Activated T-cell treated with anti-CD3 and anti-CD28 coated beads for 24 hours (primary cell): ENCODE results near the gene CBFA2T3.

ENCODE experiments used
- DNase-seq: peaks from one replicate; pipeline ENCODE4 v3.0.0-alpha.2; 2020; ENCODE audit warnings: low read depth

The CBFA2T3 gene

DNA sequence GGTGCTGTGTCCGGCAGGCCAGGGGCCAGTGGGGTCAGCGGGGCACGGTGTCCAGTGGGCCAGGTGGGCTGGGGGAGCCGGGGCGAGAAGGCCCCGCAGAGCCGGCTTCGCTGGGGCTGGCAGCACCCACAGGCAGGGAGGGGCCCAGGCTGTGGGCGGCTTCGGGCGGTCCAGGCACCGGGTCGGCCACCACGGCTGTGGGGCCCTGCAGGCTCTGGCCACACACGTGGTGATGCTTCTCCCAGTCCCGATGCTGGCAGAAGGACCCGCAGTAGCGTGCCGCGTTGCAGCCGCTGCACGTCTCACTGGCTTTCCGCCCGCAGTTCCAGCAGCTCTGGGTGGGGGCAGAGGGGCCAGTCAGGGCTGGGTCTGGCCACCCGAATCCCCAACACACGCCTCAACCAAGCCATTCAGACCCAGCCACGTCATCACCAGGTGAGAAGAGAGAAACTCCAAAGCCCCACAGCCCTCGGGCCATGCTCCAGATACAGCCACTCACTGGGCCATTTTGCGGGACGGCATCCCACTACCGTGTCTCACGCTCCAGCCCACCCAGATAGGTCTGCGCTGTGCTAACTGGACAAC, 100.0 kb downstream of the CBFA2T3 start:
- no peak for DNase-seq

DNA sequence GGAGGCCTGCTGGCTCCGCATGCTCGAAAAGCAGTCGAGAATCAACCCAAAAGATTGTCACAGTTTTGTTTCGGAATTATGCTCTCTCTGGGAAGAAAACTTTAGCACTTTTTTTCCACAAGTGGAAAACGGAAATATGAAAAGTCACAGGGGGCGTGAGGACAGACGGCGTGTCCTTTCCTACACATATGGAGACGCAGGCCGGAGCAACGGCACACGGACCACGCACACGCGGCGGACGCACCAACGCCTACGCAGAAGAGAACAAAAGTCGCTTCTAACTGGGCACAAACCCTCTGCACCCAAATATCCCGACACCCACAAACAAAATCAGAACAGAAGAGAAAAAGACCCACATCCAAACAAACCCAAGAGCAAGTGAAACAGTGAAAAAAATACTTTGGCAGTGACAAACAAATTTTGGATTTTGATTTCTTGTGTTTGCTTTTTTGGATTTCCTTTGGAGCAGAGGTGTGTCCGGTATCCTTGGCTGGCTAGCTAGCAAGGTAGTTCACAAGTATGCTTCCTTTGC, 101.2 kb downstream of the CBFA2T3 start:
- no peak for DNase-seq

- no peak for DNase-seq
Observed at GRCh38 chr16:88874938-88875599, 101.9 kb downstream of the CBFA2T3 start.

DNA sequence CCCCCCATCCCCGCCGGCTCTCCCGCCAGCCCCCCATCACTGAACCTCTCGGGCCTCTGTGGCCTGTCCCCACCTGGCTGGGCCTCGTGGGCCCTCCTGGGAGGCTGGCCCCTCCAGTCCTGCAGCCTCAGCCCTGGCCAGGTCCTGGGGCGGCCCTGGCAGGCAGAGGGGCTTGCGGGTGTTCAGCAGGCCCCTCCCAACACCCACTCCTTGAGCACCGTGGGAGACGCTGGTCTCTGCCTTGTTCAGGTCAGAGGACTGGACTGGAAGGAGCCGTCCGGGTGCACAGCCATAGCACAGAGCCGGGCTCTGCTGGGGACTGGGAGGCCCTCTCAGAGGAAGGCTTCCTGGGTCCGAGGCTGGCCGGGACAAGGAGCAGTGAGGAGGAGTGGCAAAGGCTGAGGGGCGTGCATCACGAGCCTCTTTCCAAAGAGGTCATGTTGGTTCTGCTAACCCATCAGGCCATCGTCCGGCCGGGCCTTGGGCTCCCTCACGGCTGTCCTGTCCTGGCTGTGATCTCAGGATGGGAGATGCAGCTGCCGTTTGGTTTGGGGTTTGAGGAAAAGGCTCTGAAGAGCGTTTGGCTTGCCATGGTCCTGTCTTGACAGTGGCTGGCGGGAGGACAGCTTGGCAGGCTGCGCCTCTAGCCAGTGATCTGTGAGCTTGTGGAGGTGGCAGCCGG, 104.2 kb downstream of the CBFA2T3 start:
- DNase-seq: no peak

DNA sequence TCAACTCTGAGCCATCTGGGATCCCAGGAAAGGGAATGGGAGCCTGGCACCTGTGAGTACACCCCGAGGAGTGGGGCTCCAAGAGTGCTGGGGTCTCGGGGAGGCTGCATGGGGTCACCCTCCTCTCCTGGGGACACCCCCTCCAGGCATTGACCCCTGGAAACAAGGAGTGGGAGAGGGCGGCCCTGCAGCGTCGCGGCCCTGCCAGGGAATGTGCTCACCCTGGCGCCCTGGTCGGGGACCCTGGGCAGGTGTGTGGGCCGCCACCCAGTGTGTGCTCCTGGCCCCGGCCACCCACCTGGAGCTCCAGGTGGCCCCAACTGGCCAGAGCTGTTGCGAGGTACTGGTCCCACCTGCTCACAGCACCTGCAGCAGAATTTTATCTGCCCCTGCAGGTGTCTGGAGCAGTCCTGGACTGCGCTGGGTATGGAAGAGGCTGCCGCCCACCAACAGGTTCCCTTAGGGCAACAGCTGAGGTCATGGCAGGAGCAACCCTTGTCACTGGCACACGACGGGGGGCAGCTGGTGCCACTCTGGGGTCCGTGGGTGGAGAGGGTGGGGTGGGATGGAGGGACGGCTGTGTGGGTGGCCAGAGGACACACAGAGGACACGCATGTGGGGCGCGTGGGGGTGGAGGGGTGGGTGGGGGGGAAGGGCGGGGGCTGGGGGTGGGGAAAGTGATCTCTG, 105.1 kb downstream of the CBFA2T3 start:
- no peak for DNase-seq

DNA sequence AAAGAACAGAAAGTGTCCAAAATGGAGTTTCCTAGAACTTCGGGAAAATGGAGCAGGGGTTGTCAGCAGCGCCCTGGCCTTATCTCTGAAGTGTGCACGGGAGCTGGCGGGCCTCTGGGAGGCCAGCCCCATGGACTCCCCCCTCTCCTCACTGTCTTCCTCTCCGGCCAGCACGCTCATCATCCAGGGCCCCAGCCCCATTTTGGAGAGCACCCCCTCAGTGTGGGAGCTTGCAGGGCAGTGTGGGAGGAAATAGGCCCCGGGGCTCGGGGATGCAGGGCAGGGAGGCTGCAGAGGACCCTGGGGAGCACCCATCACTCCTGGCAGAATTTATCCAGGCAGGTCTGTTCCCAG, 105.7 kb downstream of the CBFA2T3 start:
- no peak for DNase-seq

GRCh38 chr16:88870608-88871348, 106.2 kb downstream of the CBFA2T3 start:
- no peak for DNase-seq

- no peak for DNase-seq
Observed at GRCh38 chr16:88869673-88869980, 107.4 kb downstream of the CBFA2T3 start.

- no peak for DNase-seq
Observed at GRCh38 chr16:88868974-88869672, 107.9 kb downstream of the CBFA2T3 start.

DNA sequence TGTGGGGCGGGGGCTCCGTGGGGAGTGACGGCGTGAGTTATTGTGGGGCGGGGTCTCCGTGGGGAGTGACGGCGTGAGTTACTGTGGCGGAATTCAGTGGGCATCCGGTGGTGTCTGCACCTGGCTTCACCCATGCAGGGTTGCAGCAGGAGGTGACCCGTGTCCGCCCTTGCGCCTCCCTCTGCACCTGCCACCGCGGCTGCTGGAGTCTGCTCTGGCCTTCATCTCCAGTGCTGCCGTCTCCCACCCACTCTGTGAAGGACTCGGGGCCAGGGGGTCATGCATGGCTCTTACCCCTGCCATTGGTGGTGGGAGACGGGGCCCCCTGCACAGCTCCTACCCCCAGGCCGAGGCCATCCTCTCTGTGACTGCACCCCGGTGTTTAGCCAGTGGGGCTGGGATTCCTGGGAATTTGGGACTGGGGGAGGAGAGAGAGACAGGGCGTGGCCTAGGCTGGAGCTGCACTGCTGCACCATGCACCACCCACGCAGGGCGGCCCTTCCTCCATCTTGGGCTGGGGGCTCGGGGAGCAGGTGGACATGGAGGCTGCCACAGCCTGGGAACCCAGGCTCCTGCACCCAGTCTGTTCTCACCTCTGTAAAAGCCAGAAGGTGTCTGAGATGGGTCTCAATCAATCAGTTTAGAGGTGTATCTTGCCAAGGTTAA, 109.3 kb downstream of the CBFA2T3 start:
- no peak for DNase-seq

DNA sequence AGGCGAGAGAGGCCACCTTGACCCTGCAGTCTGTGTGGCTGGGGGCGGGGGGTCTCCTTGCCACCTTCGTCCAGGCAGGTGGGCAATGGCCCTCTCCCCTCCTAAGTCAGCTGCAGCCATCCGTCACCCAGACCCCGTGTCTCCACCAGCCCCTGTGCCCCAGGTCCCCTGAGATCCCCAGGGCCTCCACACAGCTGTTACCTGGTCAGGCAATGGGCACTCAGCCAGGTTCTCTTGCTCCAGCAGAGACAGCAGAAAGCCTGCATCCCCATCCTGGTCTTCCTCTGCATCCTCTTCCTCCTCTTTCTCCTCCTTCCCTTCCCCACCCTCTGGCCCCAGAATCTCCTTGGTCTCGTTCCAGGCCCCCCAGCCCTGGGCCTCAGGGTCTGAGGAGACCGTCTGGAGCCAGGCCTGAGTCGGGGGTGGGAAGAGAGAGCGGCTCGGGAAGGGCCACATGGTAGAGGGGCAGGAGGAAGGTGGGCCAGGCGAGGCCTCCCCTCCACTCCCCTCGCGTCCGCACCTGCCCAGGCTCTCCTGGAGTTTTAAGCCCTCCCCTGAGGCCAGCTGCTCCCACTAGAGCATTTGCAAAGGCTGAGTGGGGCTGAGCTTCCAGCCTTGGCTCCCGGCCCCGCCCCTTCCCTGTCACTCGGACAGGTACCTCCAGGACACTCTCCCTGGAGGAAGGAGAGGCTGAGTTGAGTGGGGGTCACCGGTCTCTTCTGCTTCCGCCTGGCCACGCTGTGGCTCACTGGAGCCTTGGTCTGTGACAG, 110.7 kb downstream of the CBFA2T3 start, which contains the start of gene PABPN1L:
Gene PABPN1L, minus strand, starts transcription at position 510 of the 770 bp plus-strand sequence. Its CDS starts 54 bp downstream, at position 456.
- no peak for DNase-seq

DNA sequence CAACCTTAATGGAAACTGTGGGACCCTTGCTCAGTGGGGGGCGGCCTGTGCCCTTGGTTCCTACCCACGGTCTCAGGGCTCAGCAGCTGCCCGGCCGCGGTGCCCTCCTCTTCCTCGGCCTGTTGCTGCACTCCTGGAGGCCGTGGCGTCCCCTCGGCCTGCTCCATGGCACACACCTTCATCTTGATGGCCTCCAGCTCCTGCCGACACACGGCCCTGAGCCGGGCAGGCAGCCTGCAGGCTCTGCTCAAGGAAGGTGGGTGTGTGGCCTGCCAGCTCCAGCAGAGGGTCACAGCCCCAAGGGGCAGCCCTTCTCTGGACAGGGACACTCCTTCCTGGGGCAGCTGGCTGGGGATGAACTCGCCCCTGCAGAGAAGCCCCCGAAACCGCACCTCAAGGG, 111.3 kb downstream of the CBFA2T3 start:
- DNase-seq: no peak

- no peak for DNase-seq
Observed at GRCh38 chr16:88865310-88865709, 111.7 kb downstream of the CBFA2T3 start.

- no peak for DNase-seq
Observed at GRCh38 chr16:88864521-88864920, 112.5 kb downstream of the CBFA2T3 start.

DNA sequence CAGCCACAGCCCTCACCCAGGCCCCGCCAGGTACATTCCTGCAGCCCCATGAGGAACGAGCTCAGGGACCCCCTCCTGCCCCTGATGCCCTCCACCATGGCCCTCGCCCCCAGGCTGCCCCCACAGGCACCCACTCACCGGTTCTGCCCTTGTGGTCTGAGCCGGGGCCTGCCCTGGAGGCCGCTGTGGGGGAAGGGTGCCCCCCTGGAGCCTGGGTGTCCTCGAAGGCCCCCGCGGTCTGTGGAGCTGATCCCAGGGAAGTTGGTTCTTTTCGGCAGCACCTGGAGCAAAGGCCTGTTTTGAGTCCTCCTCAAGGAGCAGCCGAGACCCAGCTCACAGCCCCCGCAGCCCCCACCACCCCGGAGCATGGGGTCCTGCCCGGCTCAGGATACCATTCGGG, 112.9 kb downstream of the CBFA2T3 start:
- no peak for DNase-seq

GRCh38 chr16:88863426-88863825, 113.6 kb downstream of the CBFA2T3 start:
- DNase-seq: no peak

DNA sequence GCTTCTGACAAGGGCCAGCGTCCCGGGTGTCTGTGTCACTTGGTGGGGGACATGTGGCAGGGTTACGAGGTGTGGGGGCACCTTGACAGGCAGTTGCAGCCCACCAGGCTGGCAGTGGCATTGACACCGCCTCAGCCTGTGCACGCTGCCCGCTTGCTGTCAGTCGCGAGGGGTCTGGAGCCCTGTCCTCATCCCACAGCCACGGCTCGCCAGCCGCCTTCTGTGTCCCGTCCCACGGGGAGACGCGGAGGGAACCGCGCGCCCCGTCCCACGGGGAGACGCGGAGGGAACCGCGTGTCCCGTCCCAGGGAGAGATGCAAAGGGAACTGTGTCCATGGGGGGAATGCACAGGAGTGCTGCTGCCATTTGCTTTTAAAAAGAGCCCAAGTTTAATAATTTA, 114.0 kb downstream of the CBFA2T3 start:
- DNase-seq: no peak

GRCh38 chr16:88861359-88861758, 115.6 kb downstream of the CBFA2T3 start:
- DNase-seq: no peak

DNA sequence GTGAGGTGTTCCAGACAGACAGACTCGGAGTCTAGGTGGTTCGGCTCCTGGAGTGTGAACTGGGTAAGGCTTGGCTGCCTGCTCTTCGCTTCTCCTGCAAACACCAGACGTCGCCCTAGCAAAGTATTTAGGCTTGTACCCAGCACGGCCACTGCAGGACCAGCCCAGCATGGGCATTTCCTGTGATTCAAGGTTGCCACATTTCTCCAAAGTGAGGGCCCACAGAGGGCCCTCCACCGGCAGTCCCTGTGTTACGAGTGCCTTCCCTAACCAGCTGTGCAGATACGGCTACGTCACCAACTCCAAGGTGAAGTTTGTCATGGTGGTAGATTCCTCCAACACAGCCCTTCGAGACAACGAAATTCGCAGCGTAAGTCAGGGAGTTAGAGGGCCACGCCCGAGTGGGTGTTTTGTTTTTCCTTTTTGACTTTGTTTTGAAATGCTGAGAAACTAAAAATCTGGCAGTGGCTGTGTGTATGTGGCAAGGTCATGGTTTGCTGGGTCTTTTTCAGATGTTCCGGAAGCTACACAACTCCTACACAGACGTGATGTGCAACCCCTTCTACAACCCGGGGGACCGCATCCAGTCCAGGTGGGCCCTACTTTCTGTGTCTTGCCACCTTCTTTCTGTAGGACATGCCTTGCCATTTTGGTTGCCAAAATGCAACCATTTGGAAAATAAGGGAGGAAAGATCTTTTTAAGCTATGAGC, 117.5 kb downstream of the CBFA2T3 start:
- DNase-seq: no peak
